HCEC 1CT (cell line): ENCODE data around the gene PLPP1.

Experiments
- DNase-seq: peaks from one replicate; pipeline ENCODE4 v3.0.0-alpha.2; 2017

PLPP1 gene

DNA sequence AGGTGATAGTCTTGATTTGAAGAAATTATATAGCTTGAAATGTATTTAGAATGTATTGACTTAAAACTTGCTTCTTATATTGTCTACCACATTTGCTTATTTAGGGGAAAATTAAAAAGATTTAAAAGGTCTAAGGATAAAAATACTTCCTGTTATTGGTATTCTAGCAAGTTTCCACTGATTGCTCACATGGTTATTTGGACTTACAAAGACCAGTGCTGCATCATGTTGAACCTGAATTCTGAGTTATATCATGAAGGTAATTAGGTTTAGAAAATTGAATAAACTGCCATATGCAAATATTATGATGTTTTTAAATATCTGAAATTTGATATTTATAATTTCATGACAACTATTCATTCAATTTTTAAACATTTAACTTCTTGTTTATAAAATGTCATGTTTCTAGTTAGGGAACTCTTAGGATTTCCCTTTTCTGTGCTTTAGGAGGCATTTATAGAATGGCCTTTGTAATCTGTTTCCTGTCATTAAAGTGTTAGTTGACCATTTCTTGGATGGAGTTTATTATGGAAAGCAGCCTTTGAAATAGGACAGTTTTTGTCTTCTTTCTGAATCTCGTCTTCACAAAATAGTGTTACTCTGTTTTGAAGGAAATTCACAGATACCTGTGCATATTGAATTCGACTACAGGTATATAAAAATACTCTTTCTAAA, 141.1 kb downstream of the PLPP1 start:
- no peak for DNase-seq

DNA sequence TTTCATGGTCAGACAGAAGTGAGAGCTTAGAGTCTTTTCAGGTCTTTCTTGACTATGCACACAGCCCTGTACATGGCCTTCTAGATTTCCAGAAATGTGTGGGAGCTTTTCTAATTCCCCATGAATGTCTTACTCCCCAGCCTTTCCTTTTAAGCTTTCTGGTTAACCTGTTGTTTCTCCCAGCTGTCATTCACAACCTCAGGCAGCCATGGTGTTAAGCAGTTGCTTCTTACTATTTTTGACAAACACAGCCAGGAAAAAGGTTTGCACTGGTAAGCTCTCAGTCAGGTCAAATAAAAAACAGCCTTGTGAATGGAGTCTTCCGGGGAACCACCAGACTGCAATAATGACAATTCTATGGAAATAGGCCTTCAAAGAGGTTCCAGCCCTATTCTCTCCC, 142.1 kb downstream of the PLPP1 start:
- no peak for DNase-seq

DNA sequence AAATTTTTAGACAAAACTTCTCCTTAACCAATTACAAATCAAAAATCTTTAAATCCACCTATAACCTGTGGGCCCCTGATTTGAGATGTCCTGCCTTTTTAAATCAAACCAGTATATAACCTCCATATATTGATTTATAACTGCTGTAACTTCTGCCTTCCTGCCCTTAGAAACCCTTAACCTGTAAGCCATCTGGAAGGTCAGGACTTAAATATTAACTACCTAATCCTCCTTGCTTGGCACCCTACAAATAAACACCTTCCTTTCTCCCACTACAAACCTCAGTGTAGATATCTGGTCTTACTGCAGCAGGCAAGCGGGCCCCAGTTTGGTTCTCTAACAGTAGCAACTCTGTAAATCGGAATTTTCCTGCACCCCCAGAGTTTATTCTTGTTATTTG, 143.1 kb downstream of the PLPP1 start:
- DNase-seq = no peak

DNA sequence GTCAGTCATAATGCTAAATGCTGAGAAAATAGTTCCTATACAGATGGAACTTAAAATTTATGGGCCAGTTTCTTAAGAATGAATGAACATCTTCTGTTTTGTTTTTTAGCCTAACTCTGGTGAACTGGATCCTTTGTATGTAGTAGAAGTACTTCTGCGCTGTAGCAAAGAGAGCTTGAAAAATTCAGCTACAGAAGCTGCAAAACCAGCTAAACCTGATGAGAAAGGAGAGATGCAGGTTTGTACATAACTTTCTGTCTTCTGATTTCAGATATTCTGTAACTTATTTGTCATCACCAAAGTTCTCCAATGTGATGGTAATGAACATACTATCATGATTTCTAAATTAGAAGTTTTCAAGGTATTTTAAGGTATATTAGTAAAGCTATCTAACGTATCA, 146.9 kb downstream of the PLPP1 start:
- no peak for DNase-seq

DNA sequence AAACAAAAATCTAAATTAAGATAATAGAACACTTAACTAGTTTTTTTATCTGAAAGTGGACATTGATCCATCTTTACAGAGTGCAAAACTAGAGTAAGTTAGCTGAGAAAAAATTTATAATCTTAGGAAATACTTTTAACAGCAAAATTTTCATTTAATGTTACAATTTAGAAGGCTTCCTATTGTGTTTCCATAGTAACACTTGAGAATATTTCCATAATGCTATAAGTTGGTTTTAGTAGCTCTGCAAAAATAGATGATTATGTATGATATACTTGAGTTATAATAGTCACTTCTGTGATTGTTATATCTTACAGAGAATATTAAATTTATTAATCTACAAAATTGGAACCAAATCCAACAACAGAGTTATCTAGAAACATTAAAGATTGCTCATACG, 148.4 kb downstream of the PLPP1 start:
- no peak for DNase-seq

DNA sequence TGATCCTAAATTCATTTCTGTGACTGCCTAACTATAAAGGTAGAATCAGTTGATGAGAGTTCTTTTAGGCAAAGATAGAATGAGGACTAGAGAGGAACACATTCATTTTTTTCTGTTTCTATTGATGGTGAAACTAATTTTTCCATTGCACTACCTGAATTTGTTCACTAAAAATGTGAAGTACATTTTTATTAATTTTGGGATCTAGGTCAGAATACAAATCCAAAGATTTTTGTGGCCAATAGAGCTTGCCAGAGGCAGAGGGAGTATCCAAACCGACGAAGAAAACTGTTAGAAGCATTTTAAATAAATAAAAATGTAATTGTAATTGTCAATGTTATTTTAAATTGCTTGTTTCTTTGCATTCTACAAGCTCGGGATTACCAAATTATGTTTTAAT, 148.9 kb downstream of the PLPP1 start:
- DNase-seq = no peak

DNA sequence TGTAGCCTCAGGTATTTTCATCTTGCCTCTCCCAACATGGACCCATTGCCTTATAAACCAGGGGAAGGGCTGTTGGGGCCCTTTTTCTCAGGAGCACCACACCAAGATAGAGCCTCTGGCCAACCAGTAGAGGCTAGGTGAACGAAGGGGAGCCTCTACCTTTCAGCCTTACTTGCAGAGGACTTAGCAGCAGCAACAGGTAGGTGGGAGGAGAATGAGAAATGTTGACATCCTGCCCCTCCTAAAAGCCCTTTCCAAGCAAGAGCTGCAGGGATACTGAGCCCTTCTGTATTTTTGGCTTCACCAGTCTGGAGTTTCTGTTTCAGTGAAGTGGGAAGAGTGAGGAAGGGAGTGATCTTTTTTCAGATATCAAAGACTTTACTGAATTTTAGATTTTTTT, 149.5 kb downstream of the PLPP1 start:
- no peak for DNase-seq

DNA sequence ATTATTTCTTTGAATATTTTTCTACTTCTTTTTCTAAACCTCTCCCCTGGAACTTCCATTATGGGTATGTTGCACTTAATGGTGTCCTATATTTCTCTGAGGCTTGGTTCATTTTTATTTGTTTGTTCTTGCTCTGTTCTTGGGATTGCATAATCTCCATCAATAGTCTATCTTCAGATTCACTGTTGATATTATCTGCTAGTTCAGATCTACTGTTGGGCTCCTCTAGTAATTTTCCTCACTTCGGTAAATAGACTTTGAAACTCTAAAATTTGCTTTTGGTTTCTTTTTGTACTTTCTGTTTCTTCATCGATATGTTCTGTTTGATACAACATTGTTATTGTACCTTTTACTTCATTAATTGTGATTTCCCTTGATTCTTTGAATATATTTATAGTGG, 150.7 kb downstream of the PLPP1 start:
- DNase-seq = no peak

DNA sequence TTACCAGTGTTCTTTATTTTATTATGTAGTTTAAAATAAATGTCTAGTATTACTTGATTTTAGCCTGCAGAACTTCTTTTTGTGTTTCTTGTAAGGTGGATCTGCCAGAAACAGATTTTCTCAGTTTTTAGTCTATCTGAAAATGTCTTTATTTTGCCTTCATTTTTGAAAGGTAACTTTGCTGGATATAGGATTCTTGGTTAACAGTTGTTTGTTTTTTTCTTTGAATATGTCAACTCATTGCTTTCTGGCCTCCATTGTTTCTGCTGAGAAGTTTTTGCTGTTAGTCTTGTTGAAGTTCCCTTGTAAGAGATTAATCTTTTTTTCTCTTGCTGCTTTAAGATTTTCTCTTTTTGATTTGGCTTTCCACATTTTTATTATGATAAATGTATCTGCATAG, 151.5 kb downstream of the PLPP1 start:
- no peak for DNase-seq

DNA sequence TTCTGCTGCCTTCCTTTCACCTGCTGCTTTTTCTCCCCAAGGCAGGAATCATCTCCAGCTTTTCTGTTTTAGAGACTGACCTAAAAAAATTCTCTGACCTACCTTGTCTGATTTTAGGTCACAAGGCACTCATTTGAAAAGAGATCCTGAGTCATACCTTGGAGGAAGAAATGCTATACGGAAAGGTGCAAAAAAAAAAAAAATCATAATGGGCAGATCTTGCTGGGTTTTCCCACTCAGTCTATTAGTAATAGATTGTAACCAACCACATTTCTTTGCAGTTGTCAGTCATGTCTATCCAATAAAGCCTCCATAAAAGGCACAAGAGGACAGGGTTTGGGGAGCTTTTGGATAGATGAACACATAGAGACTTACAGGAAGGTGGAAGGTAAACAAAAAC, 157.0 kb downstream of the PLPP1 start:
- no peak for DNase-seq
